ENCODE results near the gene LDB3. TPM values are rescaled to one million over a fixed set of nuclear protein-coding genes. Genes with fewer than 3 reads are reported as not detected.

The LDB3 gene
- total and polyA plus RNA-seq, 2 donors (not counting 1 experiment from before 2014, with no cell fraction given) = under 0.01 to 0.20 TPM

DNA sequence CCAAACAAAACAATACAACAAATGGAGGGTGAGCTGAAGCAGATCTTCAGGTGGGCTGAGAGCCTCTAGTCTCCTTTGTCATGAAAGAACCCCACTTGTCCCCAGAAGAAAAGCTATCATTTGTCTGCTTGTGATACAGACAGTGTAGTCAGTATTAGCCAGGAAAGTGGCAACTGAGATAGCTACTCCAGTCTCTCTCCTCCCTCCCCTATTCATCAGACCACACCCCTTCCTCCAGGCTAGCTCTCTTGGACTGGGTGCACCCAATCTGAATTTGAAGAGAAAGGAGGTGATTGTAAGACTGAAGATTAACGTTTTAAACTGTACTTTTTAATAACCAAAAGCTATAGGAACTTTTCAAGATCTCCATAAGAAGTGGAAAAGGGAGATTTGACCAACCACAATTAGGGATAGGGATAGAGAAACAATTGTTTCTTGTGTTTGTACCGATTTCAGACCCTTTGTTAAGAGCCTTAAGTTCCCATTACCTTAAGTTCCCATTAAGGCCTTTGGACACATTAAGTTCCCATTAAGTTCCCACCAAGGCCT, 102.2 kb downstream of the LDB3 start:
- no peak for DNase-seq (ENCODE audit: low read depth in 2 of 2)
- Histone ChIP-seq H3K27me3 (ENCODE audit: control insufficient read depth, insufficient read depth, low read length) (no peaks in the 10 kb centered on the region), H3K79me2 (ENCODE audit: control insufficient read depth, insufficient read depth, low read length) (peaks cover 42% of the 10 kb centered on the region), H2AFZ (ENCODE audit: low read length) (no peak overlapping the region), H3K4me3 (replicated peaks in 1 of 4; ENCODE audit: control extremely low read depth in 1 of 4, insufficient read depth in 1 of 4, low read depth in 3 of 4, low read length in 4 of 4) (no peak overlapping the region), H3K27ac (ENCODE audit: insufficient read depth, low read length) (no peak overlapping the region), H4K20me1 (ENCODE audit: control insufficient read depth, extremely low read depth, insufficient read depth, low read length) (no peaks in the 10 kb centered on the region), H3K9ac (ENCODE audit: insufficient read depth, low read length) (no peak overlapping the region), H3K9me3 (ENCODE audit: control insufficient read depth, insufficient read depth, low read depth, low read length) (no peaks in the 10 kb centered on the region), H3K4me1 (ENCODE audit: control insufficient read depth, extremely low read depth, insufficient read depth, low read length) (peaks cover 6% of the 10 kb centered on the region), H3K4me2 (ENCODE audit: extremely low read depth, insufficient read depth, low read length) (no peak overlapping the region), H3K36me3 (ENCODE audit: control insufficient read depth, insufficient read depth, low read length) (no peaks in the 10 kb centered on the region)
- TF ChIP-seq, protein P1, sequence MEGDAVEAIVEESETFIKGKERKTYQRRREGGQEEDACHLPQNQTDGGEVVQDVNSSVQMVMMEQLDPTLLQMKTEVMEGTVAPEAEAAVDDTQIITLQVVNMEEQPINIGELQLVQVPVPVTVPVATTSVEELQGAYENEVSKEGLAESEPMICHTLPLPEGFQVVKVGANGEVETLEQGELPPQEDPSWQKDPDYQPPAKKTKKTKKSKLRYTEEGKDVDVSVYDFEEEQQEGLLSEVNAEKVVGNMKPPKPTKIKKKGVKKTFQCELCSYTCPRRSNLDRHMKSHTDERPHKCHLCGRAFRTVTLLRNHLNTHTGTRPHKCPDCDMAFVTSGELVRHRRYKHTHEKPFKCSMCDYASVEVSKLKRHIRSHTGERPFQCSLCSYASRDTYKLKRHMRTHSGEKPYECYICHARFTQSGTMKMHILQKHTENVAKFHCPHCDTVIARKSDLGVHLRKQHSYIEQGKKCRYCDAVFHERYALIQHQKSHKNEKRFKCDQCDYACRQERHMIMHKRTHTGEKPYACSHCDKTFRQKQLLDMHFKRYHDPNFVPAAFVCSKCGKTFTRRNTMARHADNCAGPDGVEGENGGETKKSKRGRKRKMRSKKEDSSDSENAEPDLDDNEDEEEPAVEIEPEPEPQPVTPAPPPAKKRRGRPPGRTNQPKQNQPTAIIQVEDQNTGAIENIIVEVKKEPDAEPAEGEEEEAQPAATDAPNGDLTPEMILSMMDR (conservative IDR thresholded peaks at IDR 0.05 in 1 of 2, IDR thresholded peaks at IDR 0.05 in 1 of 2; ENCODE audit: low read depth in 1 of 2, low read length in 2 of 2) = no peak
- TF ChIP-seq EZH2 (IDR thresholded peaks at IDR 0.05; ENCODE audit: low read length, missing control alignments) = no peak

DNA sequence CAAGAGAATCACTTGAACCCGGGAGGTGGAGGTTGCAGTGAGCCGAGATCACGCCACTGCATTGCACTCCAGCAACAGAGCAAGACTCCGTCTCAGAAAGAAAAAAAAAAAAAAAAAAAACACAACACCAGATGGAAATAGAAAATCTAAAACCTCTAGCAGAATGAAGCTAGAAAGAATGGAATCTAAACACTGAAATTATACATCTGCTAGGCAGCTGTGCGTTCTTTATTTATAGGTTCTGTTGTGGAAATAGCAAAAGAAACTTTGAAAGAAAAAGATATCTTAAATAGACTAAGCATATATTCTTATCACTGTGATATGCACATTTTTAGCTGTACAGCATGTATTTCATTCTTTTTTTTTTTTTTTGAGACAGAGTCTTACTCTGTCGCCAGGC, 105.2 kb downstream of the LDB3 start:
- no peak overlapping the region for H3K4me2 ChIP-seq (ENCODE audit: extremely low read depth, insufficient read depth, low read length)
- H3K27ac ChIP-seq (ENCODE audit: insufficient read depth, low read length) = no peak overlapping the region
- no peak for TF ChIP-seq EZH2 (IDR thresholded peaks at IDR 0.05; ENCODE audit: low read length, missing control alignments)
- TF ChIP-seq, protein P1 (conservative IDR thresholded peaks at IDR 0.05 in 1 of 2, IDR thresholded peaks at IDR 0.05 in 1 of 2; ENCODE audit: low read depth in 1 of 2, low read length in 2 of 2) = no peak
- peak in 1 of 2 donors; percentile 56 for DNase-seq (ENCODE audit: low read depth in 2 of 2)
- no peaks in the 10 kb centered on the region for H3K27me3 ChIP-seq (ENCODE audit: control insufficient read depth, insufficient read depth, low read length)
- no peak overlapping the region for H3K9ac ChIP-seq (ENCODE audit: insufficient read depth, low read length)
- no peak overlapping the region for H3K4me3 ChIP-seq (replicated peaks in 1 of 4; ENCODE audit: control extremely low read depth in 1 of 4, insufficient read depth in 1 of 4, low read depth in 3 of 4, low read length in 4 of 4)
- no peaks in the 10 kb centered on the region for H4K20me1 ChIP-seq (ENCODE audit: control insufficient read depth, extremely low read depth, insufficient read depth, low read length)
- peaks cover 6% of the 10 kb centered on the region for H3K4me1 ChIP-seq (ENCODE audit: control insufficient read depth, extremely low read depth, insufficient read depth, low read length)
- no peak overlapping the region for H2AFZ ChIP-seq (ENCODE audit: low read length)
- peaks cover 48% of the 10 kb centered on the region for H3K79me2 ChIP-seq (ENCODE audit: control insufficient read depth, insufficient read depth, low read length)
- H3K9me3 ChIP-seq (ENCODE audit: control insufficient read depth, insufficient read depth, low read depth, low read length) = no peaks in the 10 kb centered on the region
- H3K36me3 ChIP-seq (ENCODE audit: control insufficient read depth, insufficient read depth, low read length) = no peaks in the 10 kb centered on the region

DNA sequence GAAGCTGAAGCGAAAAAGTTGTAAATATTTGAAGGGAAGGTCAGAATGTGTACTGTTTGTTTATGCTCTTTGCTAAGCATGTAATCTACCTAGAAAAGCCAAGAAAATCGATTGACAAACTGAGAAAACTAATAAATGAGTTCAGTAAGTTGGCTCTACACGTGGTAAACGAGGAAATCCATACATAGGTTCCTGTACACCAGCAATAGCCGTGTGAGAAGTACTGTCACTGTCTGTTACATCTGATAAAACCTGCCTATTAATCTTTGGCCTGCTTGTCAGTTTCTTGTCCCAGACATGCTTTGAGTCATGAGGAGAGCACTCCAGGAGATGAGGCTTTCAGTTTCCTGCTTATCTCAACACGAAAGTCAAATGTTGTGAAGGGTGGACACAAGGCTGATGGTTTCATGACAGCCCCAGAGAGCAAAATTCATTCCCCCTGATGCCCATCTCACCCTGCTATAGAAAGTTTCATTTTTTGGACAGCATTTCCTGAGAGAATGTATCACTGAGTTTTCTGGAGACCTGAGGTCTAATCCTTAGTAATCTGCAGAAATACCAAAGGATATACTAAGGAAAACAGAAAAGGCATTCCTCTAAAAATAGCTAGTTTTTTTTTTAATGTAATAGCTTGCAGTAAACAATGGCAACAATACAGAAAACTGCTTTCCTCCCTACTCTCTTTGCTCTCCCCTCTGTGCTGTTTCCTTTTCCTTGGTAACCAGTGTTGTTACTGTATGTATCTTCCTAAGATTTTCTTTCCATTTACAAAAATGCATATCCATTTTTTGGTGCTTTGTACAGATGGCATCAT, 107.0 kb downstream of the LDB3 start:
- Histone ChIP-seq H3K36me3 (ENCODE audit: control insufficient read depth, insufficient read depth, low read length) (no peaks in the 10 kb centered on the region), H2AFZ (ENCODE audit: low read length) (no peak overlapping the region), H4K20me1 (ENCODE audit: control insufficient read depth, extremely low read depth, insufficient read depth, low read length) (no peaks in the 10 kb centered on the region), H3K27ac (ENCODE audit: insufficient read depth, low read length) (peak overlapping the region; percentile 9), H3K9ac (ENCODE audit: insufficient read depth, low read length) (no peak overlapping the region), H3K79me2 (ENCODE audit: control insufficient read depth, insufficient read depth, low read length) (peaks cover 43% of the 10 kb centered on the region), H3K27me3 (ENCODE audit: control insufficient read depth, insufficient read depth, low read length) (no peaks in the 10 kb centered on the region), H3K4me2 (ENCODE audit: extremely low read depth, insufficient read depth, low read length) (peak overlapping the region; percentile 51), H3K4me3 (replicated peaks in 1 of 4; ENCODE audit: control extremely low read depth in 1 of 4, insufficient read depth in 1 of 4, low read depth in 3 of 4, low read length in 4 of 4) (no peak overlapping the region), H3K9me3 (ENCODE audit: control insufficient read depth, insufficient read depth, low read depth, low read length) (no peaks in the 10 kb centered on the region), H3K4me1 (ENCODE audit: control insufficient read depth, extremely low read depth, insufficient read depth, low read length) (peaks cover 6% of the 10 kb centered on the region)
- peak in 1 of 2 donors; percentile 47 for DNase-seq (ENCODE audit: low read depth in 2 of 2)
- TF ChIP-seq, protein P1 (conservative IDR thresholded peaks at IDR 0.05 in 1 of 2, IDR thresholded peaks at IDR 0.05 in 1 of 2; ENCODE audit: low read depth in 1 of 2, low read length in 2 of 2) = no peak
- no peak for TF ChIP-seq EZH2 (IDR thresholded peaks at IDR 0.05; ENCODE audit: low read length, missing control alignments)

Measured in fibroblast of lung (primary cell).